ENCODE results near the gene MCTP2.

The MCTP2 gene

DNA sequence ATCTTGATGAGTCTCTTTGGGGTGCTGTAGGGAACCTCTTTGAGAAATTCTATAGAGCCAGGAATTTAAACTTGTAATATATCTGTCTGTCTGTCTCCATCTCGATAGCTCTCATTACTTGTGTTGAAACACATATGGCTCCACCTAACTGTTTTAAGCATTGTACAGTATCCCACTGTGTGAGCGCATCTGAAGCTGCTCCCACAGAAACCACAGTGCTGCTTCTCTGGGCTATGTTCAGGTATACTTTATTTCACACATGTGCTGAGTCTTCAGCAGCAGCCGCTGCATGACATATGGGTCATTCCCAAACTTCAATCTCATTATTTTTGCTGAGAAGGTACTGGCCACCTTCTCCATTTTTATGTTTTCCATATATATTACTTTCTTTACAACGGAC lies 63.9 kb downstream of the MCTP2 start:
- no peak overlapping the region for H3K27ac ChIP-seq (replicated peaks)
- TF ChIP-seq, protein P1, sequence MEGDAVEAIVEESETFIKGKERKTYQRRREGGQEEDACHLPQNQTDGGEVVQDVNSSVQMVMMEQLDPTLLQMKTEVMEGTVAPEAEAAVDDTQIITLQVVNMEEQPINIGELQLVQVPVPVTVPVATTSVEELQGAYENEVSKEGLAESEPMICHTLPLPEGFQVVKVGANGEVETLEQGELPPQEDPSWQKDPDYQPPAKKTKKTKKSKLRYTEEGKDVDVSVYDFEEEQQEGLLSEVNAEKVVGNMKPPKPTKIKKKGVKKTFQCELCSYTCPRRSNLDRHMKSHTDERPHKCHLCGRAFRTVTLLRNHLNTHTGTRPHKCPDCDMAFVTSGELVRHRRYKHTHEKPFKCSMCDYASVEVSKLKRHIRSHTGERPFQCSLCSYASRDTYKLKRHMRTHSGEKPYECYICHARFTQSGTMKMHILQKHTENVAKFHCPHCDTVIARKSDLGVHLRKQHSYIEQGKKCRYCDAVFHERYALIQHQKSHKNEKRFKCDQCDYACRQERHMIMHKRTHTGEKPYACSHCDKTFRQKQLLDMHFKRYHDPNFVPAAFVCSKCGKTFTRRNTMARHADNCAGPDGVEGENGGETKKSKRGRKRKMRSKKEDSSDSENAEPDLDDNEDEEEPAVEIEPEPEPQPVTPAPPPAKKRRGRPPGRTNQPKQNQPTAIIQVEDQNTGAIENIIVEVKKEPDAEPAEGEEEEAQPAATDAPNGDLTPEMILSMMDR (IDR thresholded peaks at IDR 0.05; ENCODE audit: insufficient read depth, low read length) = no peak
- no peak for TF ChIP-seq SPI1 (IDR thresholded peaks at IDR 0.05; ENCODE audit: borderline replicate concordance, low read depth)
- TF ChIP-seq GABPA (IDR thresholded peaks at IDR 0.05; ENCODE audit: low read depth) = no peak
- no peak for TF ChIP-seq POLR2AphosphoS5 (IDR thresholded peaks at IDR 0.05; ENCODE audit: low read depth)
- no peaks in the 10 kb centered on the region for H3K27me3 ChIP-seq (ENCODE audit: insufficient read depth, poor library complexity, severe bottlenecking)
- DNase-seq (ENCODE audit: low read depth in 1 of 2, low spot score in 1 of 2) = no peak
- no peak overlapping the region for H3K4me3 ChIP-seq (replicated peaks; ENCODE audit: insufficient read depth, low read length)

GRCh38 chr15:94296717-94297116 lies 65.4 kb downstream of the MCTP2 start:
- DNase-seq (ENCODE audit: low read depth in 1 of 2, low spot score in 1 of 2) = no peak
- Histone ChIP-seq H3K27me3 (ENCODE audit: insufficient read depth, poor library complexity, severe bottlenecking) (no peaks in the 10 kb centered on the region), H3K4me3 (replicated peaks; ENCODE audit: insufficient read depth, low read length) (no peak overlapping the region), H3K27ac (replicated peaks) (no peak overlapping the region)
- TF ChIP-seq POLR2AphosphoS5 (IDR thresholded peaks at IDR 0.05; ENCODE audit: low read depth) = no peak
- TF ChIP-seq, protein P2, sequence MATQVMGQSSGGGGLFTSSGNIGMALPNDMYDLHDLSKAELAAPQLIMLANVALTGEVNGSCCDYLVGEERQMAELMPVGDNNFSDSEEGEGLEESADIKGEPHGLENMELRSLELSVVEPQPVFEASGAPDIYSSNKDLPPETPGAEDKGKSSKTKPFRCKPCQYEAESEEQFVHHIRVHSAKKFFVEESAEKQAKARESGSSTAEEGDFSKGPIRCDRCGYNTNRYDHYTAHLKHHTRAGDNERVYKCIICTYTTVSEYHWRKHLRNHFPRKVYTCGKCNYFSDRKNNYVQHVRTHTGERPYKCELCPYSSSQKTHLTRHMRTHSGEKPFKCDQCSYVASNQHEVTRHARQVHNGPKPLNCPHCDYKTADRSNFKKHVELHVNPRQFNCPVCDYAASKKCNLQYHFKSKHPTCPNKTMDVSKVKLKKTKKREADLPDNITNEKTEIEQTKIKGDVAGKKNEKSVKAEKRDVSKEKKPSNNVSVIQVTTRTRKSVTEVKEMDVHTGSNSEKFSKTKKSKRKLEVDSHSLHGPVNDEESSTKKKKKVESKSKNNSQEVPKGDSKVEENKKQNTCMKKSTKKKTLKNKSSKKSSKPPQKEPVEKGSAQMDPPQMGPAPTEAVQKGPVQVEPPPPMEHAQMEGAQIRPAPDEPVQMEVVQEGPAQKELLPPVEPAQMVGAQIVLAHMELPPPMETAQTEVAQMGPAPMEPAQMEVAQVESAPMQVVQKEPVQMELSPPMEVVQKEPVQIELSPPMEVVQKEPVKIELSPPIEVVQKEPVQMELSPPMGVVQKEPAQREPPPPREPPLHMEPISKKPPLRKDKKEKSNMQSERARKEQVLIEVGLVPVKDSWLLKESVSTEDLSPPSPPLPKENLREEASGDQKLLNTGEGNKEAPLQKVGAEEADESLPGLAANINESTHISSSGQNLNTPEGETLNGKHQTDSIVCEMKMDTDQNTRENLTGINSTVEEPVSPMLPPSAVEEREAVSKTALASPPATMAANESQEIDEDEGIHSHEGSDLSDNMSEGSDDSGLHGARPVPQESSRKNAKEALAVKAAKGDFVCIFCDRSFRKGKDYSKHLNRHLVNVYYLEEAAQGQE (IDR thresholded peaks at IDR 0.05; ENCODE audit: insufficient replicate concordance, low read depth) = no peak
- no peak for TF ChIP-seq GABPA (IDR thresholded peaks at IDR 0.05; ENCODE audit: low read depth)
- TF ChIP-seq, protein P1 (IDR thresholded peaks at IDR 0.05; ENCODE audit: insufficient read depth, low read length) = no peak
- TF ChIP-seq SPI1 (IDR thresholded peaks at IDR 0.05; ENCODE audit: borderline replicate concordance, low read depth) = no peak

DNA sequence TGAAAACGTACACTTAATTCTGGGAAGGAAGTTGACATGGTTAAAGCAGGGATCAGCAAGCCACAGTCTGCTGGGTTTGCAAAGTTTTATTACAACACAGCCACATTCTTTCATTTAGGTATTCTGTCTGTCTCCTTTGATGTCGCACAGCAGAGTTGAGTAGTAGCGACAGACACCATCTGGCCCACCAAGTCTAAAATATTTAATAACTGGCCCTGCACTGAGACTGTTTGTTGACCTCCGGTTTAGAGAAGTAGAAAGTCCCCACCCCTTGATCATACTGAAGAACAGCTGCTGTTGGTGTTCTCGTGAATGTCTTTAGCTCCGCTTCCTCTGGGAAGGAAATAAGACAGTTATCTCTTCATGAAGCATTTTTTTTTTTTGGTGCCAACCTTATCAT lies 66.2 kb downstream of the MCTP2 start:
- peak in 1 of 2 experiments; percentile 61 for DNase-seq (ENCODE audit: low read depth in 1 of 2, low spot score in 1 of 2)
- H3K27me3 ChIP-seq (ENCODE audit: insufficient read depth, poor library complexity, severe bottlenecking) = no peaks in the 10 kb centered on the region
- TF ChIP-seq POLR2AphosphoS5 (IDR thresholded peaks at IDR 0.05; ENCODE audit: low read depth) = no peak
- 0 out of 2 replicates have a peak, but pooled peaks have one; percentile 3 for TF ChIP-seq GABPA (IDR thresholded peaks at IDR 0.05; ENCODE audit: low read depth)
- TF ChIP-seq SPI1 (IDR thresholded peaks at IDR 0.05; ENCODE audit: borderline replicate concordance, low read depth) = peak; percentile 26; the same call in 1 of the 2 replicates
- TF ChIP-seq, protein P2 (IDR thresholded peaks at IDR 0.05; ENCODE audit: insufficient replicate concordance, low read depth) = no peak
- H3K27ac ChIP-seq (replicated peaks) = peak overlapping the region; percentile 49
- no peak overlapping the region for H3K4me3 ChIP-seq (replicated peaks; ENCODE audit: insufficient read depth, low read length)

GRCh38 chr15:94298364-94298763 lies 67.0 kb downstream of the MCTP2 start:
- Histone ChIP-seq H3K27ac (replicated peaks) (peak overlapping the region; percentile 49), H3K4me3 (replicated peaks; ENCODE audit: insufficient read depth, low read length) (no peak overlapping the region), H3K27me3 (ENCODE audit: insufficient read depth, poor library complexity, severe bottlenecking) (no peaks in the 10 kb centered on the region)
- no peak for DNase-seq (ENCODE audit: low read depth in 1 of 2, low spot score in 1 of 2)
- TF ChIP-seq, protein P1 (IDR thresholded peaks at IDR 0.05; ENCODE audit: insufficient read depth, low read length) = no peak
- TF ChIP-seq SPI1 (IDR thresholded peaks at IDR 0.05; ENCODE audit: borderline replicate concordance, low read depth) = no peak
